RWPE1 (cell line): ENCODE results near the gene SCYGR4.

Experiments
- CTCF ChIA-PET: fragments of 350-600 bp; sonication (Branson Sonifier 250); formaldehyde crosslinking; extraction: SDS; loops from one replicate; lab custom pipeline; 2021; lab: Yijun Ruan, JAX
- POLR2A ChIA-PET: fragments of 400-600 bp; formaldehyde crosslinking; extraction: SDS; loops from one replicate; lab custom pipeline; 2020; ENCODE audit warnings: antibody characterized with exemption; ENCODE audit not compliant: low non-redundant PET; lab: Yijun Ruan, JAX
- DNase-seq: peaks from one replicate; pipeline ENCODE4 v3.0.0; 2012; ENCODE audit warnings: low spot score
- H3K27ac ChIP-seq: fragments of 450-650 bp; 2 replicates; pipeline ENCODE4 v1.5.1; 2017
- CTCF ChIP-seq: fragments of 450-650 bp; conservative IDR thresholded peaks from 2 replicates; pipeline ENCODE4 v1.5.1; 2017; ENCODE audit warnings: low read depth, mild to moderate bottlenecking

Gene SCYGR4

GRCh38 chr2:227610123-227610522 lies 7.2 kb upstream of the SCYGR4 start:
- no peak overlapping the region for H3K27ac ChIP-seq
- CTCF ChIA-PET, result no interaction called here
- no peak for TF ChIP-seq CTCF
- POLR2A ChIA-PET, result no interaction called here
- no peak for DNase-seq

GRCh38 chr2:227612546-227613271 lies 4.6 kb upstream of the SCYGR4 start:
- ChIA-PET POLR2A (no interaction called here), CTCF (no interaction called here)
- no peak for DNase-seq
- no peak overlapping the region for H3K27ac ChIP-seq
- TF ChIP-seq CTCF, result no peak

- CTCF ChIA-PET, result no interaction called here
- no peak for DNase-seq
- POLR2A ChIA-PET, result no interaction called here
- TF ChIP-seq CTCF, result no peak
- H3K27ac ChIP-seq, result no peak overlapping the region
These were observed 4.0 kb upstream of the SCYGR4 start for GRCh38 chr2:227613272-227613660.

GRCh38 chr2:227614246-227614645 lies 3.1 kb upstream of the SCYGR4 start:
- DNase-seq, result no peak
- no peak overlapping the region for H3K27ac ChIP-seq
- ChIA-PET POLR2A (no interaction called here), CTCF (no interaction called here)
- TF ChIP-seq CTCF, result no peak

GRCh38 chr2:227614740-227615139 lies 2.6 kb upstream of the SCYGR4 start, which contains the start of gene SCYGR3:
SCYGR3 (minus strand) TSS chr2:227614840; CDS start chr2:227614840, 0 bp downstream.
- ChIA-PET POLR2A (no interaction called here), CTCF (no interaction called here)
- TF ChIP-seq CTCF, result no peak
- DNase-seq, result no peak
- H3K27ac ChIP-seq, result no peak within 1 kb of the TSS

GRCh38 chr2:227615181-227615580 lies 2.1 kb upstream of the SCYGR4 start:
- ChIA-PET CTCF (interaction anchor here (0.6 kb wide), 1 partner anchor 152 kb away, joined by 3 read pairs; no protein-coding TSS in a partner anchor), POLR2A (no interaction called here)
- H3K27ac ChIP-seq, result no peak overlapping the region
- DNase-seq, result no peak
- TF ChIP-seq CTCF, result no peak
